CD4-positive, alpha-beta T cell treated with Interleukin-17A for 4 hours (primary cell): ENCODE measurements around the gene PSMG3.

Experiments
- DNase-seq: peaks from one replicate; pipeline ENCODE4 v3.0.0-alpha.2; 2020; ENCODE audit warnings: mixed read lengths

Gene PSMG3

DNA sequence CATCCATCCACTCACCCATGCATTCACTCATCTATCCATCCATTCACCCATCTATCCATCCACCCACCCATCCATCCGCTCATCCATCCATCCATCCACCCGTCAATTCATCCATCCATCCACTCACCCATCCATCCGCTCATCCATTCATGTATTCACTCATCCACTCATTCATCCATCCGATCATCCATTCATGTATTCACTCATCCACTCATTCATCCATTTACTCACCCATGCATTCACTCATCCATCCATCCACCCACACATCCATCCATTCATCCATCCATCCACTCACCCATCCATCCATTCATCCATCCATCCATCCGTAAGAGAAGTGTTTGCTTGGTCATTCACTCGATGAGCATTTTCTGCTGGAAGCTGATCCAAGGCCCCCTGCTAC lies 8.7 kb upstream of the PSMG3 start:
- no peak for DNase-seq

DNA sequence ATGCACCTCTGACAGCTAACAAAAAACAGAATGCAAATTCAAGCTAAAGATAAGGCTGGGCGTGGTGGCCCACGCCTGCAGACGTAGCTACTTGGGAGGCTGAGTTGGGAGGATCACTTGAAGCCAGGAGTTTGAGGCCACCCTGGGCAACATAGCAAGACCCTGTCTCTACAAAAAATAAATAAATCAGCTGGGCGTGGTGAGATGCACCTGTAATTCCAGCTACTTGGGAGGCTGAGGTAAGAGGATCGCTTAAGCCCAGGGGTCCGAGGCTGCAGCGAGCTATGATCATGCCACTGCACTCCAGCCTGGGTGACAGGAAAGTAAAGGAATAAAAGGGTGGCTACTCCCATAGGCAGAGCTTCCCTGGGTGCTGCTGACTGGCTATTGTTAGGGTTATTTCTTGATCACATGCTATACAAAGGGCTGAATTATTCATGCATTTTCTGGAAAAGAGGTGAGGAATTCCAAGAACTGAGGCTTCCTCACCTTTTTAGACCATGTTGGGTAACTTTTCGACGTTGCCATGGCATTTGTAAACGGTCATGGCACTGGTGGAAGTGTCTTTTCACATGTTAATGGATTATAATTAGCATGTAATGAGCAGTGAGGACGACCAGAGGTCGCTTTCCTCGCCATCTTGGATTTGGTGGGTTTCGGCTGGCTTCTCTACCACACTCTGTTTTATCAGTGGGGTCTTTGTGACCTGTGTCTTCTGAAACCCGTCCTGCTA lies 6.9 kb upstream of the PSMG3 start:
- no peak for DNase-seq

DNA sequence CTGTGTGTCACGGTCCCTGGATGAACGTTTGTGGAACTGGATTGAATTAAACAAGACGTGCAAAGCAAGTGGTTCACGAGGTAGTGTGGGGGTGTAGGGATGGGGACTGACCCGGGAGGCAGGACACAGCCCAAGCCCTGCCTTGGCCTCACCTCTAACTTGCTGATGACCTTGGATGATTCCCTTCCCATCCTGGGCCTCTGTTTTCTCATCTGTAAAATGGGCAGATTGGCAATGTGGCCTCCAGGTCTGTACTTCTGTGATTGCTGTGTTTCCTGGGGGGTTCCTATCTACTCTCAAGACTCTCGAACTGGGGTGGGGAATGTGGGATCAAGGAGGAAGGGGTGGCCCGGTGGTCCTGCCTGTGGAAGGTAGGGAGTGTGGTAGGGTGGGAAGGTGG lies 6.0 kb upstream of the PSMG3 start:
- DNase-seq, result no peak

DNA sequence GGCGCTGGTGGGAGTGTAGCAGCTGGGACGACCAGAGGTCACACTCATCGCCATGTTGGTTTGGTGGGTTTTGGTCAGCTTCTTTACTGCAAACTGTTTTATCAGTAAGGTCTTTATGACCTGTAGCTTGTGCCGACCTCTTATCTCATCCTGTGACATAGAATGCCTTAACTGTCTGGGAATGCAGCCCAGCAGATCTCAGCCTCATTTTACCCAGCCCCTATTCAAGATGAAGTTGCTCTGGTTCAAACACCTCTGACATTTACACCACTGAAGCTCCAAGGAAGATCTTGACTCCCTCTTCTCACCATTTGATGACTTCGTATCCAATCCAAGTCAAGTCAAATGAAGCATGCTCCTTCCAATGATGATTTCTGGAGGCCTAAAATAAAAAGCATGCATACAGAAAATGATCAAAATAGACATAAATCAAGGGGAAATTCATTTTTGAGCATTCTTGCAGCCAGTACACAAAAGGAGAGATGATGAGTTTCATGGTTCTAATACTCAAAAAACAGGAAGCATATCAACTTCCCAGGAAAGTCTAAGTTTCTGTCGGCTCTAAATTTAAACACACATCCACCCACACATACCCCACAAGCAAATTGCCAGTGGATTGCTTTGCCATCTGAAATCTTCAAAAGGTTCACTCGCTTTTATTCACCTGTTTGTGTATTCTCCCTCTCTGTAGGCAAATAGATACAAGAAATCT lies 2.4 kb upstream of the PSMG3 start:
- DNase-seq, result no peak

DNA sequence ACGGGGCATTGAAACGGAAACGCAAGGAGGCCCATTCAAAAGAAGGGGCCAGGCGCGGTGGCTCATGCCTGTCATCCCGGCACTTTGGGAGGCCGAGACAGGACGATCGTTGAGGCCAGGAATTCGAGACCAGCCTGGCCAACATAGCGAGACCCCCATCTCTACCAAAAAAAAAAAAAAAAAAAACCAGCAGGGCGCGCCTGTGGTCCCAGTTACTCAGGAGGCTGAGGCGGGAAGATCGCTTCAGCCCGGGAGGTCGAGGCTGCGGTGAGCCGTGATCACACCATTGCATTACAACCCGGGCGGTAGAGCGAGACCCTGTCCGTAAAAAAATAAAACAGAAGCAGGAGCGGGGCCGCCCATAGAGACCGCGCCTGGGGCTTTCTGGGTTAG lies 396 bp downstream of the PSMG3 start:
- DNase-seq, result no peak

GRCh38 chr7:1569016-1569415 lies 816 bp downstream of the PSMG3 start:
- peak; percentile 16 for DNase-seq

DNA sequence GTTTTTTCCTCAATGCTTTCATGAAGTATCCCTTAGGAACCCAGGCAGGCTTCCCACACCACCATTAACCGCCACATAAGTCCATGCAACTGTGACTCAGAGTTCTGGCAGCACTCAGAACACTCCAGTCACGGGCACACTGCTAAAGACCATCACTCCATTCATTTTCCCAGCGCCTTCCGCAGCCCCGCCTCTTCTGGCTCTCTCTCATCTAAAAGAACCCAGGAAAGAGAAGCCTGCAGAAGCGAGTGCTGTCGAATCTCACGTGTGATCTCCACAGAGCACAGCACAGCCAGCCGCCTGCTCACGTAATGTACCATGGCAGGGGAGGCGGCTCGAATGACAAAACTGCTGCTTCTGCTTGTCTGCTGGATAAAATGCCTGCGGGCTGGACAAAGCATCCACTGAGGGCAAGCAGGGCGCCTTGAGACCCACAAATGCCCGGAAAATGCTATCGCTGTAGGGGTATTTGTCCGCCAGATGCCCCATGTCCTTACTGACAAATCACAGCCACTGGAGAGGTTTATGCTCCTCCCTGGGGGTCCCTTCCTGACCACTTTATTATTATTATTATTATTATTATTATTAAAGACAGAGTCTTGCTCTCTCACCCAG lies 1.8 kb downstream of the PSMG3 start:
- no peak for DNase-seq

DNA sequence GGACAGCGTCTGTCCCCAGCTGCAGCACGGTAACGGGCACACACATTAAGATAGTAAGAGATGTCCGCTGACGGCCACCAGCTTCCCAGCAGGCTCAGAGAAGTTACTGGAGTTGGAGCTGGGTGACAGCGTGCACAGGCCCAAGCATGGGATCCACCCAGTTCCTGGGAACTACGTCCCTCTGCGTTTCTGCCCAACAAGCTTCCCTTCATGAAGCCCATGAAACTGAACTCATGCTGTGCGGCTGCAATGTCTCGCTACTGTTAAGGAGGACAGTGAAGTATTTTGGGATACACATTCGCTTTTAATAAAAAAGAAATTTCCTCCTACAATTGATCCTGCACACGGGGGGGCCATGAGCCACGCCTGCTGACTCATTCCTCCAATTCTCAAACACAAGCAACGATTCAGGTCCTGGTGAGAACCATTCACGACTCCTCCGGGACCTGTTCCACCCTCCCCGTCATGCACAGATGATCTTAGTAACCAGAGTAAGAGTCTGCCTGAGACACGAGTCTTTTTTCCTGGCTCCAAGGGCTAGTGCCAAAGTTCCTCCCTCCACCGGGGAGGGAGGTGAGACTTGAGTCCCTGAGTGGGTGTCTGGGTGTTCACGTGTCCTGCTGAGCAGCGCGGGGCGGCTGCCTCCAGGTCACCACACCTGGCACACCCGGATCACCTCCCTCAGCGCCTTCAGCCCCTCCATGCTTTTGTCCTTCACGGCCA lies 2.6 kb downstream of the PSMG3 start:
- no peak for DNase-seq

DNA sequence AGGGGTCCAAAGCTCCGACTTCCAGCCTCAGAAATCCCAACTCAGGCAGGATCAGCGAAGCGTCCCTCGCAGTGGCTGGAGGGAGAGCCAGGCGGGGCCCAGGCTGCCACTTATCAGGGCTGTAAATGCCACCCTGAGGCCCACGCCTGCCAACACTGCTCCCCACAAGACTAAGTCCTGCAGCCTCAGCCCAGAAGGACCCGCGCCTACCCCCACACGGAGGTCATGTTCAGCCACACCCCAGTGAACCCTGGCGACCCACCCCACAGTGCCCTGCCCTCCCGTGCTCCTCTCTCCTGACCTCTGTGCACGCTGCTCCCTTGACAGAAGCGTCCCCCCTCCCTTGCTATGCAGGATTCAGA lies 3.2 kb downstream of the PSMG3 start:
- no peak for DNase-seq

- DNase-seq, result no peak
These were observed 5.2 kb downstream of the PSMG3 start for GRCh38 chr7:1564603-1565022.

- DNase-seq, result no peak
These were observed 5.7 kb downstream of the PSMG3 start for GRCh38 chr7:1563981-1564602.

GRCh38 chr7:1562597-1563051 lies 7.2 kb downstream of the PSMG3 start:
- no peak for DNase-seq

- DNase-seq, result no peak
These were observed 7.7 kb downstream of the PSMG3 start for GRCh38 chr7:1562116-1562515.

- no peak for DNase-seq
These were observed 8.5 kb downstream of the PSMG3 start for GRCh38 chr7:1561036-1561940.

GRCh38 chr7:1560620-1561031 lies 9.2 kb downstream of the PSMG3 start:
- DNase-seq, result no peak

DNA sequence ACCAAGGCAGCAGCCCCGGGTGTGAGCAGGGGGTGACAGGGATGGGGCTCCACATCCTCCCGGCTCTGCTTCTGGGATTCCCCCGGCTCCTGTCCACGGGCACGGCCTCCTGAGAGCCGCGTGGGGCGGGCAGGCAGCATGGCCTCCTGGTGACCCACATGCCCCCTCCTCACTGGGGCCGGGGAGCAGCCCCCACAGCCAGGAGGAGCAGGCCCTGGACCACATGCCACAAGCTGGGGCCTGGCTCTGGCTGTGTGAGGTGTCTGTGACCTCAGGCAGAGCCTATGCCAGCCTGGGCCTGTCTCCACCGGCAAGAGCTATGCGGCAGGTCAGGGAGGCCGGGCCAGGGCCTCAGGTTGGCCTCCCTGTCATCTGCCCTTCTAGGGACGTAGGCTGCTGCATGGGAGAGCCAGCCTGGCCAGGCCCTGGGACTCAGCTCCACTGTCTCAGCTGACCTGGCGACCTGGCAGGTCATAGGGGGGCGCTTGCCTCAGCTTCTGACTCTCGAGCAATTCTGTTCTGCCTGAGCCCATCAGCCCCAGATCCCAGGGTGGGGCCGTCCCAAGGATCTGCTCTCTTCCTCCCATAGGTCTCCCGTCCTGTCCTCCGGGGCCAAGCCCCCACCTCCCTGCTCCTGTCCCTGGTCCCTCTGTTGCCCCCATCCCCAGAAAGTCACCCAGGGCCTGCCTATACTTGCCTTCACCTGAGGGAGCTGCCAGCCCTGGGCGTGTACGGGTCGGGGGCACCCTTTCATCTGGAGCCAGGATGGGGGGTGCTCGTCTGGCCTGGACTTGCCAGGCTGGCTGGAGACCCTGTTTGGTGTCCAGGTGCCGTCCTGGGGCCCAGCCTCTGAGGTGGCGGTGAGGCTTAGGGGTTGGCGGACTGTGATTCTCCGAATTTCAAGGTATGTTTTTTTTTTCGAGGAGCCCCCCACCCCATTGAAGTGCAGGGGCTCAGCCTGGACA lies 9.9 kb downstream of the PSMG3 start:
- DNase-seq, result no peak

DNA sequence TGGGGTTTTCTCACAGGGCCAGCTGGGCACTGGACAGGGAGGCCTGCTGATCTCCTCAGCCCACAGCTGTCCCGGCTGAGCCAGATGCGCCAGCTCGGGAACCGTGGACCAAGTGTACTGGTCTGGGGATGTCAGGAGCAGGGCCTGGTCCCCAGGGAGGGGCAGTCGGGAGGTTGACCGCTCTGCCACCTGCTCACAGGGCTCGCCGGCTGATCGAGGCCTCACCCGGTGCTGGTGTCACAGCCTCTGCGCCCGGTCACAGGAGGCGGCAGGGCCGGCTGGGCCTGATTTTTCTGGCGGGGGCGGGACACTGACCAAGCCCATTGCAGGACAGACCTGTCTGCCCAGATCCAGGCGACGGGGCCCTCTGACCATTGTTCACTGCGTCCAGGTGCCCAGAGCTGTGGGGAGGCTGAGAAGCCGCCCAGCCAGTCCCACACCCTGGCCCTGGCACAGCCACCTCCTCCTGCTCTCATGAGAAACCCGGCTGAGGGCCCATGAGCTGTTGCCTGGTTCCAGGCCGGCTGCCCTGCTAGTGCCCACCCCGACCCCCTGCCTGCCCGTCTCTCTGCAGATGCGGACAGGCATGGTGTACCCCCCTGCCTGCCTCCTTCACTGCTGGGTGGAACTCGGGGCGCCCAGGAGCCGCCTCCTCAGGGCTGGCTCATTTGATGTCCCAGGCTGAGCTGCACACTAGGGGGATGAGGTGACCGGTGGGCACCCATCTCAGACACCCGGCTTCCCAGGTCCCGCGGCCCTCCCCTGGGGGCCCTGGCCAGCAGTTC lies 10.8 kb downstream of the PSMG3 start:
- no peak for DNase-seq

GRCh38 chr7:1558181-1558811 lies 11.5 kb downstream of the PSMG3 start:
- no peak for DNase-seq

DNA sequence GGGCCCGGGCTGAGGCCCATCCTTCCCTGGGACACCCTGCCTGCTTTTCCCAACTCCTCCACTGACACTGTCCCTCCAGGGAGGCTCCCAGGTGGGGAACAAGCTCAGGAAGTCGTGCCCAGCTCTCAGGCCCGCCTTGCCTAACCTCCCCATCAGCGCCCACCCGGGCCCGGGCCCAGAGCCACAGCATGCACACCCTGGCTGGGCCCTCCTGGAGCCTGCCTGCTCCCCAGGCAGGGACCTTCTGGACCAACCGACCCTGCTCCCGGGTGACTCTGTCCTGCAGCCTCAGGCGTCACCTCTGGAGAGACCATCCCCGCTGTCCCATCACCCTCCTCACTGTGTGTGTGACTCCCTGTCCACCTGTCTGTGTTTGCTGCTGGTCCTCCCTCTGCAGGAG lies 12.1 kb downstream of the PSMG3 start:
- no peak for DNase-seq
